GDM1 (cell line): ENCODE data around the gene PHACTR1.
A peak's percentile ranks its signal among the peaks of the same experiment; 100 is the strongest.
"Not testable (repeated sequence)": the region's sequence is repeated elsewhere in the genome, so short reads cannot be mapped to it uniquely, and the experiment has no call there.

Experiments
- DNase-seq: peaks from one replicate; lab custom pipeline; 2025; lab: John Stamatoyannopoulos, UW

The PHACTR1 gene

GRCh38 chr6:13159300-13159699 lies 442.7 kb downstream of the PHACTR1 start:
- DNase-seq = peak; percentile 65

- DNase-seq = not testable (repeated sequence)
Observed at GRCh38 chr6:13159822-13160221, 443.3 kb downstream of the PHACTR1 start.

GRCh38 chr6:13163161-13163944 lies 446.8 kb downstream of the PHACTR1 start:
- no peak for DNase-seq

GRCh38 chr6:13164291-13164690 lies 447.7 kb downstream of the PHACTR1 start:
- no peak for DNase-seq

- DNase-seq = no peak
Observed at GRCh38 chr6:13165502-13166172, 449.1 kb downstream of the PHACTR1 start.

- no peak for DNase-seq
Observed at GRCh38 chr6:13166269-13166668, 449.7 kb downstream of the PHACTR1 start.

- DNase-seq = no peak
Observed at GRCh38 chr6:13166916-13167315, 450.3 kb downstream of the PHACTR1 start.

- DNase-seq = no peak
Observed at GRCh38 chr6:13172291-13172690, 455.7 kb downstream of the PHACTR1 start.

- DNase-seq = no peak
Observed at GRCh38 chr6:13175087-13175486, 458.5 kb downstream of the PHACTR1 start.

GRCh38 chr6:13175759-13176158 lies 459.2 kb downstream of the PHACTR1 start:
- no peak for DNase-seq

- no peak for DNase-seq
Observed at GRCh38 chr6:13177664-13178063, 461.1 kb downstream of the PHACTR1 start.

GRCh38 chr6:13178107-13178506 lies 461.5 kb downstream of the PHACTR1 start:
- peak; percentile 73 for DNase-seq

GRCh38 chr6:13180538-13180937 lies 464.0 kb downstream of the PHACTR1 start:
- no peak for DNase-seq

- DNase-seq = no peak
Observed at GRCh38 chr6:13181393-13181792, 464.8 kb downstream of the PHACTR1 start.

GRCh38 chr6:13183415-13184088 lies 467.0 kb downstream of the PHACTR1 start:
- no peak for DNase-seq

GRCh38 chr6:13184089-13184468 lies 467.5 kb downstream of the PHACTR1 start:
- no peak for DNase-seq

GRCh38 chr6:13184547-13184946 lies 468.0 kb downstream of the PHACTR1 start:
- no peak for DNase-seq

- no peak for DNase-seq
Observed at GRCh38 chr6:13186861-13187260, 470.3 kb downstream of the PHACTR1 start.

GRCh38 chr6:13187692-13188091 lies 471.1 kb downstream of the PHACTR1 start:
- DNase-seq = no peak

- no peak for DNase-seq
Observed at GRCh38 chr6:13188306-13188705, 471.7 kb downstream of the PHACTR1 start.

GRCh38 chr6:13189710-13190109 lies 473.1 kb downstream of the PHACTR1 start:
- no peak for DNase-seq

GRCh38 chr6:13190376-13190775 lies 473.8 kb downstream of the PHACTR1 start:
- DNase-seq = no peak

- no peak for DNase-seq
Observed at GRCh38 chr6:13191461-13191860, 474.9 kb downstream of the PHACTR1 start.
